SU-DHL-6 (cell line): ENCODE measurements around the gene EPHB4.

Experiments
- EZH2phosphoT487 ChIP-seq: fragments of 200-600 bp; sonication (generic), shearing (Covaris generic); conservative IDR thresholded peaks from 2 replicates; pipeline ENCODE4 v1.6.1; 2018; ENCODE audit warnings: mild to moderate bottlenecking, antibody characterized with exemption, low read length, moderate library complexity, mixed read lengths
- TF ChIP-seq, protein P1 (sequence below): fragments of 200-600 bp; sonication (generic); IDR thresholded peaks from one replicate; pipeline ENCODE4 v1.5.1; 2017; ENCODE audit warnings: antibody characterized with exemption, mild to moderate bottlenecking, low read length, moderate library complexity; ENCODE audit not compliant: insufficient read depth, poor library complexity, severe bottlenecking

- TF ChIP-seq, protein P1, sequence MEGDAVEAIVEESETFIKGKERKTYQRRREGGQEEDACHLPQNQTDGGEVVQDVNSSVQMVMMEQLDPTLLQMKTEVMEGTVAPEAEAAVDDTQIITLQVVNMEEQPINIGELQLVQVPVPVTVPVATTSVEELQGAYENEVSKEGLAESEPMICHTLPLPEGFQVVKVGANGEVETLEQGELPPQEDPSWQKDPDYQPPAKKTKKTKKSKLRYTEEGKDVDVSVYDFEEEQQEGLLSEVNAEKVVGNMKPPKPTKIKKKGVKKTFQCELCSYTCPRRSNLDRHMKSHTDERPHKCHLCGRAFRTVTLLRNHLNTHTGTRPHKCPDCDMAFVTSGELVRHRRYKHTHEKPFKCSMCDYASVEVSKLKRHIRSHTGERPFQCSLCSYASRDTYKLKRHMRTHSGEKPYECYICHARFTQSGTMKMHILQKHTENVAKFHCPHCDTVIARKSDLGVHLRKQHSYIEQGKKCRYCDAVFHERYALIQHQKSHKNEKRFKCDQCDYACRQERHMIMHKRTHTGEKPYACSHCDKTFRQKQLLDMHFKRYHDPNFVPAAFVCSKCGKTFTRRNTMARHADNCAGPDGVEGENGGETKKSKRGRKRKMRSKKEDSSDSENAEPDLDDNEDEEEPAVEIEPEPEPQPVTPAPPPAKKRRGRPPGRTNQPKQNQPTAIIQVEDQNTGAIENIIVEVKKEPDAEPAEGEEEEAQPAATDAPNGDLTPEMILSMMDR: no peak
- no peak for TF ChIP-seq EZH2phosphoT487
These were observed 67.8 kb downstream of the EPHB4 start for GRCh38 chr7:100759357-100760171.
